Calu3 (cell line): ENCODE data around the gene GPR27. TPM values are rescaled to one million over a fixed set of nuclear protein-coding genes. Genes with fewer than 3 reads are reported as not detected.

Experiments
- BruUV-seq: library from RNA; stranded (reverse); fragments of 400-500 nt; replicated peaks from 2 replicates; lab custom pipeline; 2021; lab: Mats Ljungman, UMichigan
- CTCF ChIA-PET: fragments of 300-600 bp; sonication (Branson Sonifier 250); formaldehyde crosslinking; loops from one replicate; lab custom pipeline; 2022; ENCODE audit warnings: antibody characterized with exemption; lab: Charles Lee
- DNase-seq: peaks from one replicate; pipeline ENCODE4 v3.0.0; 2022
- H3K27ac Mint-ChIP-seq: one replicate; pipeline ENCODE4 v1.8.0; 2022; ENCODE audit warnings: mixed read lengths; ENCODE audit not compliant: unreplicated experiment
- H3K27me3 Mint-ChIP-seq: one replicate; pipeline ENCODE4 v1.8.0; 2022; ENCODE audit warnings: mixed read lengths; ENCODE audit not compliant: unreplicated experiment
- H3K36me3 Mint-ChIP-seq: one replicate; pipeline ENCODE4 v1.8.0; 2022; ENCODE audit warnings: mild to moderate bottlenecking, moderate library complexity, mixed read lengths; ENCODE audit not compliant: insufficient read depth, unreplicated experiment
- H3K4me1 Mint-ChIP-seq: one replicate; pipeline ENCODE4 v1.8.0; 2022; ENCODE audit warnings: mild to moderate bottlenecking, low read depth, mixed read lengths; ENCODE audit not compliant: unreplicated experiment
- H3K4me3 Mint-ChIP-seq: one replicate; pipeline ENCODE4 v1.8.0; 2022; ENCODE audit warnings: mild to moderate bottlenecking, low read depth, moderate library complexity, mixed read lengths; ENCODE audit not compliant: unreplicated experiment
- H3K9me3 Mint-ChIP-seq: one replicate; pipeline ENCODE4 v1.8.0; 2022; ENCODE audit warnings: low read depth, mixed read lengths; ENCODE audit not compliant: unreplicated experiment
- CTCF ChIP-seq: fragments of 200-600 bp; IDR thresholded peaks from one replicate; pipeline ENCODE4 v1.8.0; 2022; ENCODE audit warnings: antibody characterized with exemption; ENCODE audit not compliant: unreplicated experiment
- intact Hi-C: fragments of 100-400 bp; cut with micrococcal nuclease; formaldehyde crosslinking; loops from one replicate; pipeline ENCODE4 v1.10.0; 2022; ENCODE audit not compliant: unreplicated experiment
- total RNA-seq: library from RNA; stranded (reverse); gene quantifications from 2 replicates; pipeline ENCODE4 v1.2.3, GENCODE V29; 2022

The GPR27 gene
- total RNA-seq, 1 experiment from 2014 or later = 0.71 TPM

- DNase-seq = no peak
- no TSS peak for BruUV-seq
- H3K36me3 Mint-ChIP-seq = no peaks in the 10 kb centered on the region
- H3K4me1 Mint-ChIP-seq = no peaks in the 10 kb centered on the region
- H3K9me3 Mint-ChIP-seq = no peaks in the 10 kb centered on the region
- H3K27ac Mint-ChIP-seq = no peak overlapping the region
- no peak overlapping the region for H3K4me3 Mint-ChIP-seq
- CTCF ChIA-PET = no interaction called here
- TF ChIP-seq CTCF = no peak
- intact Hi-C loops = no loop called here
- peaks cover 27% of the 10 kb centered on the region for H3K27me3 Mint-ChIP-seq
Observed at GRCh38 chr3:71733319-71733718, 20.3 kb upstream of the GPR27 start.

- Mint-ChIP-seq H3K27me3 (peaks cover 38% of the 10 kb centered on the region), H3K9me3 (no peaks in the 10 kb centered on the region), H3K27ac (no peak overlapping the region), H3K4me3 (no peak overlapping the region), H3K4me1 (no peaks in the 10 kb centered on the region), H3K36me3 (no peaks in the 10 kb centered on the region)
- CTCF ChIA-PET = no interaction called here
- BruUV-seq = no TSS peak
- intact Hi-C loops = no loop called here
- no peak for TF ChIP-seq CTCF
- no peak for DNase-seq
Observed at GRCh38 chr3:71734881-71735280, 18.8 kb upstream of the GPR27 start.

- H3K9me3 Mint-ChIP-seq = peaks cover 2% of the 10 kb centered on the region
- intact Hi-C loops = no loop called here
- CTCF ChIA-PET = no interaction called here
Observed at GRCh38 chr3:71742621-71743020, 11.0 kb upstream of the GPR27 start.

GRCh38 chr3:71744738-71745137 is 8.9 kb upstream of the GPR27 start:
- intact Hi-C loops = no loop called here
- Mint-ChIP-seq H3K9me3 (peaks cover 2% of the 10 kb centered on the region), H3K27me3 (peaks cover 13% of the 10 kb centered on the region), H3K4me3 (no peak overlapping the region), H3K36me3 (no peaks in the 10 kb centered on the region), H3K4me1 (no peaks in the 10 kb centered on the region), H3K27ac (no peak overlapping the region)
- BruUV-seq = no TSS peak
- no peak for DNase-seq
- CTCF ChIA-PET = interaction anchor here (0.8 kb wide), 1 partner anchor 698 kb away, joined by 3 read pairs; no protein-coding TSS in a partner anchor
- no peak for TF ChIP-seq CTCF

More at GRCh38 chr3:71742621-71743020, 11.0 kb upstream of the GPR27 start:
- BruUV-seq = no TSS peak
- H3K36me3 Mint-ChIP-seq = no peaks in the 10 kb centered on the region
- no peaks in the 10 kb centered on the region for H3K4me1 Mint-ChIP-seq
- TF ChIP-seq CTCF = no peak
- peaks cover 20% of the 10 kb centered on the region for H3K27me3 Mint-ChIP-seq
- no peak overlapping the region for H3K27ac Mint-ChIP-seq
- DNase-seq = no peak
- no peak overlapping the region for H3K4me3 Mint-ChIP-seq
